WTC11 (cell line): ENCODE data around the gene PRSS27. TPM values are rescaled to one million over a fixed set of nuclear protein-coding genes. Genes with fewer than 3 reads are reported as not detected.

Source experiments
- ATAC-seq: fragments of 200-7000 bp; cut with Tn5 transposase; 2 replicates; pipeline ENCODE4 v1.10.0; 2021; ENCODE audit warnings: mild to moderate bottlenecking, moderate library complexity
- CTCF ChIA-PET: fragments of 300-600 bp; sonication (Branson Sonifier 250); formaldehyde crosslinking; loops from one replicate; lab custom pipeline; 2021; ENCODE audit warnings: antibody characterized with exemption; lab: Charles Lee
- POLR2A ChIA-PET: fragments of 350-600 bp; sonication (Branson Sonifier 250); formaldehyde crosslinking; loops from one replicate; lab custom pipeline; 2021; ENCODE audit warnings: antibody characterized with exemption; lab: Charles Lee
- DNase-seq: peaks from one replicate; pipeline ENCODE4 v3.0.0; 2021; ENCODE audit warnings: low spot score
- H3K27ac Mint-ChIP-seq: 2 replicates; pipeline ENCODE4 v1.8.0; 2021; ENCODE audit warnings: mixed read lengths
- H3K27me3 Mint-ChIP-seq: 2 replicates; pipeline ENCODE4 v1.8.0; 2021; ENCODE audit warnings: low read depth, mild to moderate bottlenecking, moderate library complexity, mixed read lengths
- H3K36me3 Mint-ChIP-seq: 2 replicates; pipeline ENCODE4 v1.8.0; 2021; ENCODE audit warnings: mixed read lengths
- H3K4me1 Mint-ChIP-seq: 2 replicates; pipeline ENCODE4 v1.8.0; 2022; ENCODE audit warnings: mixed read lengths
- H3K4me3 Mint-ChIP-seq: 2 replicates; pipeline ENCODE4 v1.8.0; 2021; ENCODE audit warnings: mild to moderate bottlenecking, moderate library complexity, mixed read lengths
- H3K9me3 Mint-ChIP-seq: 2 replicates; pipeline ENCODE4 v1.8.0; 2021; ENCODE audit warnings: mixed read lengths
- EMX1 ChIP-seq: fragments of 250-450 bp; sonication (Bioruptor Pico); IDR thresholded peaks from 2 replicates; pipeline ENCODE4 v1.8.0; 2021; ENCODE audit warnings: mild to moderate bottlenecking
- ESRRA ChIP-seq: sonication (generic); formaldehyde crosslinking; IDR thresholded peaks from 2 replicates; pipeline ENCODE4 v1.8.1; 2022; ENCODE audit warnings: mild to moderate bottlenecking, missing genetic modification reagents, borderline replicate concordance
- ETV6 ChIP-seq: sonication (generic); formaldehyde crosslinking; IDR thresholded peaks from 2 replicates; pipeline ENCODE4 v1.8.1; 2022; ENCODE audit warnings: mild to moderate bottlenecking, missing genetic modification reagents
- FOXJ3 ChIP-seq: sonication (generic); formaldehyde crosslinking; IDR thresholded peaks from 2 replicates; pipeline ENCODE4 v1.9.0; 2021; ENCODE audit warnings: missing genetic modification reagents, mild to moderate bottlenecking, borderline replicate concordance
- FOXK1 ChIP-seq: sonication (generic); formaldehyde crosslinking; IDR thresholded peaks from 2 replicates; pipeline ENCODE4 v1.8.0; 2022; ENCODE audit warnings: mild to moderate bottlenecking, moderate library complexity, missing genetic modification reagents
- GABPB1 ChIP-seq: sonication (generic); formaldehyde crosslinking; IDR thresholded peaks from 2 replicates; pipeline ENCODE4 v1.8.1; 2023; ENCODE audit warnings: mild to moderate bottlenecking, missing genetic modification reagents
- HMGA2 ChIP-seq: fragments of 250-450 bp; sonication (Bioruptor Pico); IDR thresholded peaks from 2 replicates; pipeline ENCODE4 v1.4.0; 2021; ENCODE audit warnings: mild to moderate bottlenecking, moderate library complexity
- JAZF1 ChIP-seq: fragments of 250-450 bp; sonication (Bioruptor Pico); IDR thresholded peaks from 2 replicates; pipeline ENCODE4 v1.9.0; 2021; ENCODE audit warnings: moderate library complexity, mild to moderate bottlenecking, inconsistent platforms
- MXD4 ChIP-seq: fragments of 250-450 bp; sonication (Bioruptor Pico); IDR thresholded peaks from 2 replicates; pipeline ENCODE4 v1.8.0; 2021; ENCODE audit warnings: mild to moderate bottlenecking, moderate library complexity, borderline replicate concordance
- NFYB ChIP-seq: sonication (generic); formaldehyde crosslinking; conservative IDR thresholded peaks from 2 replicates; pipeline ENCODE4 v1.8.0; 2022; ENCODE audit warnings: low read depth, missing genetic modification reagents
- NR1H2 ChIP-seq: sonication (generic); formaldehyde crosslinking; IDR thresholded peaks from 2 replicates; pipeline ENCODE4 v1.9.0; 2021; ENCODE audit warnings: mild to moderate bottlenecking, moderate library complexity, missing genetic modification reagents
- OVOL2 ChIP-seq: fragments of 250-450 bp; sonication (Bioruptor Pico); IDR thresholded peaks from 2 replicates; pipeline ENCODE4 v1.9.0; 2021; ENCODE audit warnings: mild to moderate bottlenecking, borderline replicate concordance
- PRRX2 ChIP-seq: fragments of 250-450 bp; sonication (Bioruptor Pico); IDR thresholded peaks from 2 replicates; pipeline ENCODE4 v1.8.0; 2021; ENCODE audit warnings: mild to moderate bottlenecking
- RORB ChIP-seq: fragments of 250-450 bp; sonication (Bioruptor Pico); IDR thresholded peaks from 2 replicates; pipeline ENCODE4 v1.9.0; 2021; ENCODE audit warnings: mild to moderate bottlenecking
- SMAD3 ChIP-seq: sonication (generic); formaldehyde crosslinking; IDR thresholded peaks from 2 replicates; pipeline ENCODE4 v1.8.0; 2022; ENCODE audit warnings: missing genetic modification reagents, mild to moderate bottlenecking, borderline replicate concordance
- SP1 ChIP-seq: sonication (generic); formaldehyde crosslinking; conservative IDR thresholded peaks from 2 replicates; pipeline ENCODE4 v1.8.1; 2022; ENCODE audit warnings: missing genetic modification reagents
- TP53 ChIP-seq: sonication (generic); formaldehyde crosslinking; IDR thresholded peaks from 2 replicates; pipeline ENCODE4 v1.8.1; 2023; ENCODE audit warnings: mild to moderate bottlenecking, missing genetic modification reagents
- ZNF121 ChIP-seq: sonication (generic); formaldehyde crosslinking; IDR thresholded peaks from 2 replicates; pipeline ENCODE4 v1.8.0; 2023; ENCODE audit warnings: missing genetic modification reagents
- ZNF396 ChIP-seq: fragments of 250-450 bp; sonication (Bioruptor Pico); IDR thresholded peaks from 2 replicates; pipeline ENCODE4 v1.8.0; 2021; ENCODE audit warnings: mild to moderate bottlenecking, moderate library complexity, borderline replicate concordance
- ZNF416 ChIP-seq: fragments of 250-450 bp; sonication (Bioruptor Pico); IDR thresholded peaks from 2 replicates; pipeline ENCODE4 v1.9.0; 2021; ENCODE audit warnings: mild to moderate bottlenecking, inconsistent platforms
- ZNF671 ChIP-seq: fragments of 250-450 bp; sonication (Bioruptor Pico); IDR thresholded peaks from 2 replicates; pipeline ENCODE4 v1.8.0; 2021; ENCODE audit warnings: mild to moderate bottlenecking
- total RNA-seq: library from RNA; stranded (reverse); gene quantifications from 3 replicates; pipeline ENCODE4 v1.2.3, GENCODE V29; 2021
- TF ChIP-seq, protein P1 (sequence below): sonication (generic); formaldehyde crosslinking; IDR thresholded peaks from 2 replicates; pipeline ENCODE4 v1.8.0; 2022; ENCODE audit warnings: mild to moderate bottlenecking, missing genetic modification reagents
- TF ChIP-seq, protein P2 (sequence below): sonication (generic); formaldehyde crosslinking; IDR thresholded peaks from 2 replicates; pipeline ENCODE4 v1.8.1; 2022; ENCODE audit warnings: mild to moderate bottlenecking, moderate library complexity, missing genetic modification reagents
- TF ChIP-seq, protein P3 (sequence below): fragments of 250-450 bp; sonication (Bioruptor Pico); conservative IDR thresholded peaks from 2 replicates; pipeline ENCODE4 v1.9.0; 2021; ENCODE audit warnings: mild to moderate bottlenecking
- TF ChIP-seq, protein P4 (sequence below): fragments of 250-450 bp; sonication (Bioruptor Pico); IDR thresholded peaks from 2 replicates; pipeline ENCODE4 v1.9.0; 2021; ENCODE audit warnings: mild to moderate bottlenecking, borderline replicate concordance
- TF ChIP-seq, protein P5 (sequence below): sonication (generic); formaldehyde crosslinking; IDR thresholded peaks from 2 replicates; pipeline ENCODE4 v1.8.1; 2022; ENCODE audit warnings: mild to moderate bottlenecking, missing genetic modification reagents, moderate library complexity, borderline replicate concordance
- TF ChIP-seq, protein P6 (sequence below): sonication (generic); formaldehyde crosslinking; IDR thresholded peaks from 2 replicates; pipeline ENCODE4 v1.8.0; 2022; ENCODE audit warnings: mild to moderate bottlenecking, missing genetic modification reagents

The PRSS27 gene
- total RNA-seq, 1 experiment from 2014 or later: 5.1 TPM

DNA sequence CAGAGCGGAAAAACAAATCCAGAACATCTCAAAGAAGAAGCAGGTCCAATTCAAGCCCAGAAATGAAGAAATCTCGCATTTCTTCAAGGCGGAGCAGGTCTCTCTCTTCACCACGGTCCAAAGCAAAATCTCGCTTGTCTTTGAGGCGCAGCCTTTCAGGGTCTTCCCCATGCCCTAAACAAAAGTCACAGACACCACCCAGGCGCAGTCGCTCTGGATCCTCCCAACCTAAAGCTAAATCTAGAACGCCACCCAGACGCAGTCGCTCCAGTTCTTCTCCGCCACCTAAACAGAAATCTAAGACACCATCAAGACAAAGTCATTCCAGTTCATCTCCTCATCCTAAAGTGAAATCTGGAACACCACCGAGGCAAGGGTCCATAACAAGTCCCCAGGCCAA, 42.7 kb upstream of the PRSS27 start:
- Mint-ChIP-seq H3K27ac (no peak overlapping the region), H3K4me3 (no peak overlapping the region), H3K9me3 (peaks cover 75% of the 10 kb centered on the region), H3K27me3 (no peaks in the 10 kb centered on the region), H3K4me1 (no peaks in the 10 kb centered on the region), H3K36me3 (peaks cover 100% of the 10 kb centered on the region)
- TF ChIP-seq ESRRA (CRISPR knock-in tag) (no peak), ZNF396 (CRISPR knock-in tag) (no peak)
- TF ChIP-seq, protein P1, sequence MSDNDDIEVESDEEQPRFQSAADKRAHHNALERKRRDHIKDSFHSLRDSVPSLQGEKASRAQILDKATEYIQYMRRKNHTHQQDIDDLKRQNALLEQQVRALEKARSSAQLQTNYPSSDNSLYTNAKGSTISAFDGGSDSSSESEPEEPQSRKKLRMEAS: no peak
- no peak for ATAC-seq
- DNase-seq: no peak
- POLR2A ChIA-PET: interaction anchor here (0.6 kb wide), 2 partner anchors 10 kb away, joined by 3 read pairs; no protein-coding TSS in a partner anchor
- CTCF ChIA-PET: no interaction called here

DNA sequence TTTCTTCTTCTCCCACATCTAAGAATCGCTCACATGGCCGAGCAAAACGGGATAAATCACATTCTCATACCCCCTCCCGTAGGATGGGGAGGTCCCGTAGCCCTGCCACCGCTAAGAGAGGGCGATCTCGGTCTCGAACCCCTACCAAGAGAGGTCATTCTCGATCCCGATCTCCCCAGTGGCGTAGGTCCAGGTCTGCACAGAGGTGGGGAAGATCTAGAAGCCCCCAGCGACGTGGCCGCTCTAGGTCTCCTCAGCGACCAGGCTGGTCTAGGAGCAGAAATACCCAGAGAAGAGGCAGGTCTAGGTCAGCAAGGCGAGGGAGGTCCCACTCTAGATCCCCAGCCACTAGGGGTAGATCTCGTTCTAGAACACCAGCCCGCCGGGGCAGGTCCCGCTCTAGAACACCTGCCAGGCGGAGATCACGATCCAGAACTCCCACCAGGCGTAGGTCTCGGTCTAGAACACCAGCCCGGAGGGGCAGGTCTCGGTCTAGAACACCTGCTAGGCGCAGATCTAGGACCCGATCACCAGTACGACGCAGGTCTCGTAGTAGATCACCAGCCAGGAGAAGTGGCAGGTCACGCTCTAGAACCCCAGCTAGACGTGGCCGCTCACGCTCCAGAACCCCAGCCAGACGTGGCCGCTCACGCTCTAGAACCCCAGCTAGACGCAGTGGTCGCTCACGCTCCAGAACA, 42.0 kb upstream of the PRSS27 start:
- Mint-ChIP-seq H3K36me3 (peaks cover 100% of the 10 kb centered on the region), H3K9me3 (peaks cover 75% of the 10 kb centered on the region), H3K27ac (no peak overlapping the region), H3K27me3 (no peaks in the 10 kb centered on the region), H3K4me3 (no peak overlapping the region), H3K4me1 (no peaks in the 10 kb centered on the region)
- POLR2A ChIA-PET: interaction anchor here (0.6 kb wide), 2 partner anchors 9 to 11 kb away, joined by 3 read pairs; no protein-coding TSS in a partner anchor
- no peak for ATAC-seq
- CTCF ChIA-PET: no interaction called here
- no peak for DNase-seq
- no peak for TF ChIP-seq OVOL2 (CRISPR knock-in tag)
- TF ChIP-seq, protein P2, sequence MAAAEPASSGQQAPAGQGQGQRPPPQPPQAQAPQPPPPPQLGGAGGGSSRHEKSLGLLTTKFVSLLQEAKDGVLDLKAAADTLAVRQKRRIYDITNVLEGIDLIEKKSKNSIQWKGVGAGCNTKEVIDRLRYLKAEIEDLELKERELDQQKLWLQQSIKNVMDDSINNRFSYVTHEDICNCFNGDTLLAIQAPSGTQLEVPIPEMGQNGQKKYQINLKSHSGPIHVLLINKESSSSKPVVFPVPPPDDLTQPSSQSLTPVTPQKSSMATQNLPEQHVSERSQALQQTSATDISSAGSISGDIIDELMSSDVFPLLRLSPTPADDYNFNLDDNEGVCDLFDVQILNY (CRISPR knock-in tag): no peak
- no peak for TF ChIP-seq NR1H2 (CRISPR knock-in tag)
- TF ChIP-seq FOXK1 (CRISPR knock-in tag): no peak
- no peak for TF ChIP-seq SMAD3
- no peak for TF ChIP-seq FOXJ3
- peak; percentile 71; the same call in 1 of the 2 replicates for TF ChIP-seq ZNF671 (CRISPR knock-in tag)
- TF ChIP-seq ETV6 (CRISPR knock-in tag): no peak
- no peak for TF ChIP-seq HMGA2 (CRISPR knock-in tag)
- no peak for TF ChIP-seq NFYB (CRISPR knock-in tag)
- no peak for TF ChIP-seq JAZF1 (CRISPR knock-in tag)
- TF ChIP-seq, protein P3, sequence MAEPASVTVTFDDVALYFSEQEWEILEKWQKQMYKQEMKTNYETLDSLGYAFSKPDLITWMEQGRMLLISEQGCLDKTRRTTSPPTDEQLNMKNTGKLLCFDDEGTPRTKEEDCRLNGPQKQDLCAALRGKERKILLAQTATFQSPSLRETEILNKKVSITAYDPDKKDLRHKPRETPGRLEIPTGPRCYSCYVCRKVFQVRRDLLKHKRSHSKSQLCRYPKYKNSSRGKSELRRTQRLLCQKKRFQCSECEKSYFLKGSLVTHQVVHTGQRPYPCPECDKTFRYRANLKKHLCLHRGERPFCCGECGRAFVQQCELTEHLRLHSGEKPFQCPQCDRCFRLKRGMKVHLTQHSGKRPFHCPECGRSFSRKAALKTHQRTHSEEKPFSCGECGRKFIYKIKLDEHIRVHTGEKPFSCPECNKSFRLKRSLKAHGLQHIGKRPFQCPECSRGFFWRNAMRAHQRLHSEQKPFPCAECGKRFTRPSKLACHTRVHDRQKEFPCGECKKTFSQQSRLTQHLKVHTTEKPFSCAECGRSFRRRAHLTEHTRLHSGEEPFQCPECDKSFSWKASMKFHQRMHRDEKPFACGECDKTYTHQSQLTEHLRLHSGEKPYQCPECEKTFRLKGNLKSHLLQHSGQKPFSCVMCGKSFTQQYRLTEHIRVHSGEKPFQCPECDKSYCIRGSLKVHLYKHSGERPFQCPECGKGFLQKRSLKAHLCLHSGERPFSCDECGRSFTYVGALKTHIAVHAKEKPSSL (CRISPR knock-in tag): 0 out of 2 replicates have a peak, but pooled peaks have one; percentile 55
- TF ChIP-seq EMX1 (CRISPR knock-in tag): peak; percentile 34; the same call in 1 of the 2 replicates
- 0 out of 2 replicates have a peak, but pooled peaks have one; percentile 18 for TF ChIP-seq PRRX2 (CRISPR knock-in tag)
- TF ChIP-seq ZNF416 (CRISPR knock-in tag): peak; percentile 23; the same call in 1 of the 2 replicates
- no peak for TF ChIP-seq TP53 (CRISPR knock-in tag)
- TF ChIP-seq SP1: no peak
- no peak for TF ChIP-seq RORB (CRISPR knock-in tag)
- no peak for TF ChIP-seq MXD4 (CRISPR knock-in tag)
- no peak for TF ChIP-seq ZNF121 (CRISPR knock-in tag)
- TF ChIP-seq, protein P4, sequence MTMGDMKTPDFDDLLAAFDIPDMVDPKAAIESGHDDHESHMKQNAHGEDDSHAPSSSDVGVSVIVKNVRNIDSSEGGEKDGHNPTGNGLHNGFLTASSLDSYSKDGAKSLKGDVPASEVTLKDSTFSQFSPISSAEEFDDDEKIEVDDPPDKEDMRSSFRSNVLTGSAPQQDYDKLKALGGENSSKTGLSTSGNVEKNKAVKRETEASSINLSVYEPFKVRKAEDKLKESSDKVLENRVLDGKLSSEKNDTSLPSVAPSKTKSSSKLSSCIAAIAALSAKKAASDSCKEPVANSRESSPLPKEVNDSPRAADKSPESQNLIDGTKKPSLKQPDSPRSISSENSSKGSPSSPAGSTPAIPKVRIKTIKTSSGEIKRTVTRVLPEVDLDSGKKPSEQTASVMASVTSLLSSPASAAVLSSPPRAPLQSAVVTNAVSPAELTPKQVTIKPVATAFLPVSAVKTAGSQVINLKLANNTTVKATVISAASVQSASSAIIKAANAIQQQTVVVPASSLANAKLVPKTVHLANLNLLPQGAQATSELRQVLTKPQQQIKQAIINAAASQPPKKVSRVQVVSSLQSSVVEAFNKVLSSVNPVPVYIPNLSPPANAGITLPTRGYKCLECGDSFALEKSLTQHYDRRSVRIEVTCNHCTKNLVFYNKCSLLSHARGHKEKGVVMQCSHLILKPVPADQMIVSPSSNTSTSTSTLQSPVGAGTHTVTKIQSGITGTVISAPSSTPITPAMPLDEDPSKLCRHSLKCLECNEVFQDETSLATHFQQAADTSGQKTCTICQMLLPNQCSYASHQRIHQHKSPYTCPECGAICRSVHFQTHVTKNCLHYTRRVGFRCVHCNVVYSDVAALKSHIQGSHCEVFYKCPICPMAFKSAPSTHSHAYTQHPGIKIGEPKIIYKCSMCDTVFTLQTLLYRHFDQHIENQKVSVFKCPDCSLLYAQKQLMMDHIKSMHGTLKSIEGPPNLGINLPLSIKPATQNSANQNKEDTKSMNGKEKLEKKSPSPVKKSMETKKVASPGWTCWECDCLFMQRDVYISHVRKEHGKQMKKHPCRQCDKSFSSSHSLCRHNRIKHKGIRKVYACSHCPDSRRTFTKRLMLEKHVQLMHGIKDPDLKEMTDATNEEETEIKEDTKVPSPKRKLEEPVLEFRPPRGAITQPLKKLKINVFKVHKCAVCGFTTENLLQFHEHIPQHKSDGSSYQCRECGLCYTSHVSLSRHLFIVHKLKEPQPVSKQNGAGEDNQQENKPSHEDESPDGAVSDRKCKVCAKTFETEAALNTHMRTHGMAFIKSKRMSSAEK: no peak
- TF ChIP-seq, protein P5, sequence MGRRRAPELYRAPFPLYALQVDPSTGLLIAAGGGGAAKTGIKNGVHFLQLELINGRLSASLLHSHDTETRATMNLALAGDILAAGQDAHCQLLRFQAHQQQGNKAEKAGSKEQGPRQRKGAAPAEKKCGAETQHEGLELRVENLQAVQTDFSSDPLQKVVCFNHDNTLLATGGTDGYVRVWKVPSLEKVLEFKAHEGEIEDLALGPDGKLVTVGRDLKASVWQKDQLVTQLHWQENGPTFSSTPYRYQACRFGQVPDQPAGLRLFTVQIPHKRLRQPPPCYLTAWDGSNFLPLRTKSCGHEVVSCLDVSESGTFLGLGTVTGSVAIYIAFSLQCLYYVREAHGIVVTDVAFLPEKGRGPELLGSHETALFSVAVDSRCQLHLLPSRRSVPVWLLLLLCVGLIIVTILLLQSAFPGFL (CRISPR knock-in tag): no peak
- no peak for TF ChIP-seq GABPB1 (CRISPR knock-in tag)
- TF ChIP-seq, protein P6, sequence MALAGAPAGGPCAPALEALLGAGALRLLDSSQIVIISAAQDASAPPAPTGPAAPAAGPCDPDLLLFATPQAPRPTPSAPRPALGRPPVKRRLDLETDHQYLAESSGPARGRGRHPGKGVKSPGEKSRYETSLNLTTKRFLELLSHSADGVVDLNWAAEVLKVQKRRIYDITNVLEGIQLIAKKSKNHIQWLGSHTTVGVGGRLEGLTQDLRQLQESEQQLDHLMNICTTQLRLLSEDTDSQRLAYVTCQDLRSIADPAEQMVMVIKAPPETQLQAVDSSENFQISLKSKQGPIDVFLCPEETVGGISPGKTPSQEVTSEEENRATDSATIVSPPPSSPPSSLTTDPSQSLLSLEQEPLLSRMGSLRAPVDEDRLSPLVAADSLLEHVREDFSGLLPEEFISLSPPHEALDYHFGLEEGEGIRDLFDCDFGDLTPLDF (CRISPR knock-in tag): no peak
